ENCODE data around the gene GPX4.

GPX4 gene, protein sequence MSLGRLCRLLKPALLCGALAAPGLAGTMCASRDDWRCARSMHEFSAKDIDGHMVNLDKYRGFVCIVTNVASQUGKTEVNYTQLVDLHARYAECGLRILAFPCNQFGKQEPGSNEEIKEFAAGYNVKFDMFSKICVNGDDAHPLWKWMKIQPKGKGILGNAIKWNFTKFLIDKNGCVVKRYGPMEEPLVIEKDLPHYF

GRCh38 chr19:1103708-1104310 is at the start of gene GPX4:
Gene GPX4 (plus strand): TSS chr19:1103994. CDS start chr19:1104044, 50 bp downstream.
- peak; percentile 98 for DNase-seq

- no peak for DNase-seq
Measured at GRCh38 chr19:1054102-1055027, 49.4 kb upstream of the GPX4 start.

GRCh38 chr19:1055028-1055425 is 48.8 kb upstream of the GPX4 start:
- DNase-seq = no peak

DNA sequence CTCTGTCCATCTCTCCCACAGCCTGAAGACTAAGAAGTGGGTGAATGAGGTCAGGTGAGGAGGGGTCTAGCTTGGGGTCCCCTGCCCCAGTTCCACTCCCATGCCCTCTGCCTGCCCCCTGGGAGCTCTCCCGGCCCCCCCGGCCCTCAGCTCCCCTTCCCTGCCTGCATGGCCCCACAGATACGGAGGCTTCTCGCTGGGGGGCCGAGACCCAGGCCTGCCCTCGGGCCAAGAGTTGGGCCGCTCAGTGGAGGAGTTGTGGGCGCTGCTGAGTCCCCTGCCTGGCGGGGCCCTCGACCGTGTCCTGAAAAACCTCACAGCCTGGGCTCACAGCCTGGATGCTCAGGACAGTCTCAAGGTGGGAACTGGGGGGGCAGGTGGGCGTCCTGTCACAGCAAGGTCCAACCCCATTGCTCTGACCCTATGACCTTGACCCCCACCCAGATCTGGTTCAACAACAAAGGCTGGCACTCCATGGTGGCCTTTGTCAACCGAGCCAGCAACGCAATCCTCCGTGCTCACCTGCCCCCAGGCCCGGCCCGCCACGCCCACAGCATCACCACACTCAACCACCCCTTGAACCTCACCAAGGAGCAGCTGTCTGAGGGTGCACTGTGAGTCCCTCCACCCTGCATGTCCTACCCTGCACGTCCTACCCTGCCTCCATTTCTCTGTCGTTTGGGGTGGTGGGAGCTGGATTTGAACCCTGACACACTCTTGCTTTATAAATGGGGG is 47.7 kb upstream of the GPX4 start:
- DNase-seq = no peak

DNA sequence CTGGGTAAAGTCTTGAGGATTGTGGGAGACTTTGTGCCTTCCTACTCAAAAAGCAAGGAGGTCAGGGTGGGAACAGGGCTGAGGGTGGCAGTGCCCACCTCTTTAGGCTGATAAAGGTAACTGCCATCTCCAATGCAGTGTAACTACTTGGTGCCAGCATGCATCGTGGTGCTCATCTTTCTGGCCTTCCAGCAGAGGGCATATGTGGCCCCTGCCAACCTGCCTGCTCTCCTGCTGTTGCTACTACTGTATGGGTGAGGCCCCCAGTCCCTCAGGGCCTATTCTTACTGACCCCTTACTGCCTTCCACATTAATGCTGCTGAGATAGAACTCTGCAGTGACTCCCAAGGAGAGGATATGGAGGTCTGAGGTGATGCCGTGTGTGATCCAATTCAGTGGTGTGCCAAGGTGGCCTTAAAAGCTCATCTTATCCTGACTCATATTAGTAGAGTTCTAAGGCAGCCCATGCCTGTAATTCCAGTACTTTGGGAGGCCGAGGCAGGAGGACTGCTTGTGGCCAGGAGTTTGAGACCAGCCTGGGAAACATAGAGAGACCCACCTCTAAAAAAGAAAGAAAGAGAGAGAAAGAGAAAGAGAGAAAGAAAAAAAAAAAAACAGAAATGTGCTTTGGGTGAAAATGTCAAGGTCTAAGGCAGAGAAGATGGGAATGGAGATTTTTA is 46.5 kb upstream of the GPX4 start:
- DNase-seq = peak; percentile 58

DNA sequence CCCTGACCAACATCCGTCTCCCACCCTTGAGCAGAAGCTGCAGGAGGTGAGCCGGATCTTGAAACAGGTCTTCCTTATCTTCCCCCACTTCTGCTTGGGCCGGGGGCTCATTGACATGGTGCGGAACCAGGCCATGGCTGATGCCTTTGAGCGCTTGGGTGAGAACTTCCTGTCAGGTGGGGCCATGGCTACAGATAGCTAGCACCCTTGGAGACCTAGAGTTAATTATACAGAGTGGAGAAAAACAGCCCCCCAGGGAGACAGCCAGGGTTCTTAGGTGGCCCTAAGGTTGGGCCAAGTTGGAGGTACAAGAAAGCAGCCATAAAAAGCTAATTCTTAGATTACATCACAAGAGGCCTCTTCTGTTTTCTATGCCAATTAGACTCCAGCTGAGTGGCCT is 45.7 kb upstream of the GPX4 start:
- DNase-seq = no peak

GRCh38 chr19:1060689-1061088 is 43.1 kb upstream of the GPX4 start:
- DNase-seq = no peak

DNA sequence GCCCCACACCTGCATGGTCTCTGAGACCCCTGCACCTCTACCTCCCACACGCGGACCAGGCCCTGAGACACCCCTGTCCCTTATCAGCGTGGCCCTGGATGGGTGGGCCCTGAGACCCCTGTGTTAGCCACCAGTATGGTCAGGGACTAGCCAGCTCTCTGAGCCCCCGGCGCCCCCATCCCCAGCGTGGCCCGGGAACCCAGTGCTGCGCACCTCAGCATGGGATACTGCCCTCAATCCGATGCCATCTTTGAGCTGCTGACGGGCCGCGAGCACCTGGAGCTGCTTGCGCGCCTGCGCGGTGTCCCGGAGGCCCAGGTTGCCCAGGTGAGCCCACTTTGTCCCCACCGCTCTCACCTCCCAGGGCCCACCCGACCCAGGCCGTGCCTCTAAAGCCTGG is 41.8 kb upstream of the GPX4 start:
- DNase-seq = no peak

DNA sequence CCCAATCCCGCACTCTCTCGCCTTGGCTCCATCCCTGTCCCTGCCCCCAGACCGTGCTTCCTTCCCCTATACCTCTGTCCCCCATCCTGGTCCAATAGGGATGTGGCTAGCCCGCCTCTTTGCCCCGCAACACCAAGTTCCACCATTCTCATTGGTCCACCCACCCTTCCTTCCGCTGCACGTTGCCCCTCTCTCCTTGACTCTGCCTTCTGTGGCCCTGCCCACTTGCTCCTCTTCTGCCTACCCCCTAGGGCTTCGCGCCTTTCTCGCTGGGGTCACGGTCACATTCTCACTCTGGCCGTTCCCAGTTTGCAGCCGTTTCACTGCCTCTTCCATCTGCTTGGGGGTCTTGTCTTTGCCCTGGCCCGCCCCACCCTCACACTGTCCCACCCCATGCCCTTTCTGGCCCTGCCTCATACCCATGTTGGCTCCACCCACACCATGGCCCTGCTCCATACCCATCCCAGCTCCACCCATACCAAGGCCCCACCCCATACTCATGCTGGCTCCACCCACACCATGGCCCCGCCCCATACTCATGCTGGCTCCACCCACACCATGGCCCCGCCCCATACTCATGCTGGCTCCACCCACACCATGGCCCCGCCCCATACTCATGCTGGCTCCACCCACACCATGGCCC is 41.3 kb upstream of the GPX4 start:
- no peak for DNase-seq

DNA sequence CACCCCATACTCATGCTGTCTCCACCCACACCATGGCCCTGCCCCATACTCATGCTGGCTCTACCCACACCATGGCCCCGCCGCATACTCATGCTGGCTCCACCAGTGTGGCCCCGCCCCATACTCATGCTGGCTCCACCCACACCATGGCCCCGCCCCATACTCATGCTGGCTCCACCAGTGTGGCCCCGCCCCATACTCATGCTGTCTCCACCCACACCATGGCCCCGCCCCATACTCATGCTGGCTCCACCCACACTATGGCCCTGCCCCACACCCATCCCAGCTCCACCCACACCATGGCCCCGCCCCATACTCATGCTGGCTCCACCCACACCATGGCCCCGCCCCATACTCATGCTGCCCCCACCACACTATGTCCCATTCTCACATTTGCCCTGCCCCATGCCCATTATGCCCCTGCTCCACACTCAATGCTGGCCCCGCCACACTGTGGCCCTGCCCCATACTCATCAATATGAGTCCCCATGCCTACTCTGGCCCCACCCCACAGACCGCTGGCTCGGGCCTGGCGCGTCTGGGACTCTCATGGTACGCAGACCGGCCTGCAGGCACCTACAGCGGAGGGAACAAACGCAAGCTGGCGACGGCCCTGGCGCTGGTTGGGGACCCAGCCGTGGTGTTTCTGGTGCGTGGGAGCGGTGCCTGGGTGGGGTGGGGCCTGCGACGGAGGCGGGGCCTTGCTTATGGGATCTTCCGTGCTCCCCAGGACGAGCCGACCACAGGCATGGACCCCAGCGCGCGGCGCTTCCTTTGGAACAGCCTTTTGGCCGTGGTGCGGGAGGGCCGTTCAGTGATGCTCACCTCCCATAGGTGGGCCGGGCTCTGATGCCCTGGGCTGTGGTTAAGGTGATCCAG is 40.5 kb upstream of the GPX4 start:
- peak; percentile 66 for DNase-seq

- no peak for DNase-seq
Measured at GRCh38 chr19:1063909-1064660, 39.7 kb upstream of the GPX4 start.

GRCh38 chr19:1064661-1065605 is 38.9 kb upstream of the GPX4 start:
- DNase-seq = peak; percentile 79

- DNase-seq = peak; percentile 6
Measured at GRCh38 chr19:1065606-1066109, 38.1 kb upstream of the GPX4 start.

DNA sequence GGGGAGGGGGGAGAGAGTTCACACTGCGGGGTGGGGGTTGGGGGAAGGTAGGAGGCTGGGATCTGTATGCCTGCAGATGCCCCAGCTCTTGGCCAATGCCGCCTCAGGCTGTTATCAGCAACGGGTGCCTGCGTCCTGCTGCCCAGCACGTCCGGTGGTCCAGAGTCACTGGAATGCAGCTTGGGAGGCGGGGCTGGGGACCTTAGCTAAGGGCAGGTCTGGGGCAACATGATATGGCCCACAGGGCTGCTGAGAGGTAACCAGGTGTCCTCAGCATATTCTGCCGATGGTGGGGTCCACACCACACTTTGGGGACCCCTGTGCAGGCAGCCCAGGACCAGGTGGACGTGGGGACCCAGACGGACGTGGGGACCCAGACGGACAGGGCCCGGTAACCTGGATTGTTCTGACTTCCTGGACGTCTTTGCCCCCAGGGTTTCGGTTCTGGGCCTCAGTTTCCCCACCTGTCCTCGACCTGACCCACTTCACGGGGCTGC is 37.5 kb upstream of the GPX4 start:
- DNase-seq = peak; percentile 5

DNA sequence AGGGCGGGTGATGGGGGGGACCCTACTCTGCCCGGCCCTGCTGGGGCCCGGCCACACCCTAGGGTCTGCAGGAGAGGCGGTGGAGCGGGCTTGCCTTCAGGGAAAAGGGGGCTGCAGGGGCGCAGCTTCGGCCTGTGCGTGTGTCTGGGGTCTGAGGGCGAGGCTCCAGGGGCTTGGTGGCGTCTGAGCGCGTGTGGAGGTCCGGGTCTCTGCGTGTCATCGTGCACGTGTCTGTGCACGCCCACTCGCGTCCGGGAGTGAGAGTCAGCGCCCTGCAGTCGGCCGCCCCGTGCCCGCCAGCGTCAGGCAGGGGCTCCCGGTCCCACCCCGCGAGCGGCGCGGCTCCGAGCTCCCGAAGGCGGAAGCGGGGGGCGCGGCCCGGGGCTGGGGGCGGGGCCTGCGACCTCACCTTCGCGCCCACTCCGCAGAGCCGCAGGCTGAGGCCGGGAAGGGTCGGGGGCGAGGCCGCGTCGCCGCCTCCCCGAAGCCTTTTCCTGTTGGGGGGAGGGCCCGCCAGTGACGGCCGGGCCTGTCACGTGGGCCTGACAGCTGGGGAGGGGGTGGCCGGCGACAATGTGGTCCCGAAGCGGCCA is 37.0 kb upstream of the GPX4 start, which contains the start of gene ARHGAP45:
ARHGAP45 (plus strand) TSS at position 420 of the 593 bp plus-strand sequence. CDS start 239 bp downstream, outside the sequence.
- DNase-seq = peak; percentile 81

DNA sequence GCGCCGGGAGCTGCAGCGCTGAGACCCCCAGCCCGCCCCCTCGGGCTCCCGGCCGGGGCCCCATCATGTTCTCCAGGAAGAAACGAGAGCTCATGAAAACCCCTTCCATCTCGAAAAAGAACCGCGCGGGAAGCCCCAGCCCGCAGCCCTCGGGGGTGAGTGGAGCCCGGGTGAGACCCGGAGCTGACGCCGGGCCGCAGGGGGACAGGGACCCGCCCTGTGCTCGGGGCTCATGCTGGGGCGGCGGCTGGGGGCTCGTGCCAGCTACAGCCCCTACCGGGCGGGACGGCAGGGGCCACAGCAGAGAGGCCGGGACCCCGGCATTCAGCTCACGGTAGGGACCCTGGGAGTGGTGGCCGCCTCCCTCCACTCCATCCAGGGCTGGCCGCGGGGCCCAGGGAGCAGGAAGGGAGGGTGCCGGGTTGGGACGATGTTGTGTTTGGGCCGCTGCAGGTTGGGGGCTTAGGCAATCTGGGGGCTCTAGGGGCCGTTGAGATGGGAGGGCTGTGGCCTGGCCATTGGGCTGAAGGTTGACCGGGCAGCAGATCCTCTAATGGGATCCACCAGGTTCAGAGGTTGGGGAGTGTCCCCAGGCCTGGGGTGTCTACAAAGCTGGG is 36.3 kb upstream of the GPX4 start:
- peak; percentile 74 for DNase-seq

Measured in activated naive CD4-positive, alpha-beta T cell treated with Interleukin-2 at 50 U/mL for 16 hours (primary cell).